ENCODE results near the gene FIZ1.
"Not testable (repeated sequence)": the region's sequence is repeated elsewhere in the genome, so short reads cannot be mapped to it uniquely, and the experiment has no call there.

The FIZ1 gene

DNA sequence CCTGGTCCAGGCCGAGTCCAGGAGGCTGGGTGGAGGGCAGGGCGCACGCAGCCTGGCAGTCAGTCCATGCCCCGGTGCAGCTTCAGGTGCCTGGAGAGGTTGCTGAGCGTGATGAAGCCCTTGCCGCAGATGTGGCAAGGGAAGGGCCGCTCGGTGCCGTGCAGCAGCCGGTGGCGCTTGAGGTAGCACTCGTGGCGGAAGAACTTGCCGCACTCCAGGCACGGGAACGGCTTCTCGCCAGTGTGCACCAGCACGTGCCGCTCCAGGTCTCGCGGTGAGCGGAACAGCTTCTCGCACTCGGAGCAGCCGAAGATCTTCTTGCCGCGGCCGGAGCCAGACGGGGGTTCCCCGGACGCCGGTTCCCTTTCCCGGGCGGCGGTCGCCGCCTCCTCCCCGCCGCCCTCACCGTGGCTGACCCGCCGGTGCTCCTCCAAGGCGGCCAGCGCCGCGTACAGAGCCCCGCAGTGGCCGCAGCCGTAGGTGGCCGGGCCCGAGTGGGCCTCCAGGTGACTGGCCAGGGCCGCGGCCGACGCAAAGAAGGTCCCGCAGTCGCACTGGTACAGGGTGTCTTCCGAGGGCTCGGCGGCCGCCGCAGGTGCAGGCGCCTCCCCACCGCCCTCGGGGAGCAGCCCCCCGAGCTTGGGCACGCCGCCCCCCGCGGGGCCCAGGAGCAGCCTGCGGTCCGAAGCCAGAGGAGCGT is 6.8 kb downstream of the FIZ1 start:
- DNase-seq: no peak

DNA sequence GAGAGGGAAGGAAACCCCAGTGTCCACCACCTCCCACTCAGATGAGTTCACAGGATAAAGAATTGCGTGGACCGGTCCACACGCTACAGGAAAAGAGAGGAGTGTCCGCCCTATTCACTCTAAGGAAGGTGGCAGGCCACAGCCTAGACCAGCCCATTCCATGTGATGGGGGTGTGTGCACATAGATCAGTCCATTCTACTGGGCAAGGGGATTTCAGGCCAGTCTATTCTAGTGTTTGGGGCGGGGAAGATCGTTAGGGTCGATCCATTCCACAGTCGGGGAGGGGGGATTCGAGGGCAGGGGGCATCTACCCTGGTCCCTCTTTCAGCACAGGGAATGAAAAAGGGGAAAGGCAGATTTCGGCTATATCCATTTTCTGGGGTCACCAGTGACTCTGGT is 7.8 kb downstream of the FIZ1 start:
- DNase-seq: no peak

DNA sequence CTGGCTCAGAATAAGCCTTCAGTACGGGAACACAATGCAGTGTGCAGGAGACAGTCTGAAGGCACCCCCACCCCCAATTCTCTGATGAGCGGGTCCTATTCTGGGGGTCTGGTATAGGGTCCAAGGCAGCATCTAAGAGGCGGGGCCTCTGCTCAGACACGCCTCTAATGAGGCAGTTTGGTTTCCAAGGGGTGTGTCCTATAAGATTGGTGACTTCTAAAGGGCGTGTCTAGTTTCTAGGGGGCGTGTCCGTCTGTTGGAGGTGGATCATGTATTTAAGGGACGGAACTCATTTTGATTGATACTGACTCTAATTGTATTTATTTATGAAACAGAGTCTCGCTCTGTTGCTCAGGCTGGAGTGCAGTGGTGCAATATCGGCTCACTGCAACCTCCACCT is 8.7 kb downstream of the FIZ1 start:
- no peak for DNase-seq

DNA sequence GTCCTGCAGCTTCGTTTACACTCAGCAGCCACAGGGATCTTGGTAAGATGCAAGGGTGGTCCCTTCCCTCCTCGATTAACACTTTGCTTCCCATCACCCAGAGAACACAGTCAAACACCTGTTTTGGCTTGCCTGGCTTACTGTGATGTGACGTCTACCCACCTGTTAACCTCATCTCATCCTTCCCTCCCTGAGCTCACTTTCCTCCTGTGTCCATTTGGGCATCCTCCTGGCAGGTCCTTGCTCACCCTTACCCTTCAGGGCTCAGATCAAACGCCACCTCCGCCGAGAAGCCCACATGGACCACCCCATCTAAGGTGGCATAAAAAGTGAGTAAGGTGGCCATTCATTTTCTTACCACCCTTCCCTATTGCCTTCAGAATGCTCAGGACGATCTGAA is 9.2 kb downstream of the FIZ1 start:
- no peak for DNase-seq

DNA sequence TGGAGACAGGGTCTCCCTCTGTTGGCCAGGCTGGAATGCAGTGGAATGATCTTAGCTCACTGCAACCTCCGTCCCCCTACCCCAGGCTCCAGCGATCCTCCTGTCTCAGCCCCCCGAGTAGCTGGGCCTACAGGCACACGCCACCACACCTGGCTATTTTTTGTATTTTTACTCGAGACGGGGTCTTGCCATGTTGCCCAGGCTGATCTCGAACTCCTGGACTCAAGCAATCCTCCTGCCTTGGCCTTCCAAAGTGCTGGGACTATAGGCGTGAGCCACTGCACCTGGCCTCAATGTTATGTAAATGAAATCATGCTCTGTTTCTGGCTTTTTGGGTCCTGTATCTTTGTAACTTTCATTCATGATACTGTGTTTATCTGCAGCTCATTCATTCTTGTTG is 10.6 kb downstream of the FIZ1 start:
- DNase-seq: no peak

DNA sequence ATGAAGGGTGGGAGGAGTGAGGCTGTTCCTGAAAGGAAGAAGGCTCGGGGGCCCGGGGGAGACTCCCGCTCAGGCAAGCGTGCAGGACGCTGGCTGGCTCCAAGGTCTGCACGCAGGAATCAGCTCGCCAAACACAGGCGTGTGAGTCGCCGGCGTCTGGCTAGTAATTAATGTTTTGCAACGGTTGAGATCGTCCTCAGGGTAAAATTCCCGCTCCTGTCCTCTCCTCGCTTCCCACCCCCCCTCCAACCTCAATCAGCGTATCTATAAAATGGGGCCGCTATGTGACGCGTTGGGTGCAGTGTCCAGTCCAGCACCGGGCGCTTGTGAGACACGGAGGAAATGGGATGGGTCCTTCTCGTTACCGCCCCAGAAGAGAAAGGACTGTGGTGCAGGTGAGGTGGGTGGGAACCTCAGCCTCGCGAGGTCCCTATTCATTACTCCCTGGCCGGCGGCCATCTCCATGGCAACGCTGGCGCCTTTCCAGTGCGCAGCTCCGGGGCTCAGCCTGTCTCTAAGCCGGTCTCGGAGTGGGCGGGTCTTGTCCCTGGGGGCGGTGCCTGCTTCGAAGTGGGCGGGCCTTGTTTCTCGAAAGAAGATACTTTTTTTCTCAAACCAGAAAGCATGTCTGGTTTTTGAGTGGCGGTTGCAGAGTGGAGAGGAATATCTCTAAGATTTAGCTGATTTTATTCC is 12.2 kb downstream of the FIZ1 start:
- DNase-seq: peak; percentile 89

DNA sequence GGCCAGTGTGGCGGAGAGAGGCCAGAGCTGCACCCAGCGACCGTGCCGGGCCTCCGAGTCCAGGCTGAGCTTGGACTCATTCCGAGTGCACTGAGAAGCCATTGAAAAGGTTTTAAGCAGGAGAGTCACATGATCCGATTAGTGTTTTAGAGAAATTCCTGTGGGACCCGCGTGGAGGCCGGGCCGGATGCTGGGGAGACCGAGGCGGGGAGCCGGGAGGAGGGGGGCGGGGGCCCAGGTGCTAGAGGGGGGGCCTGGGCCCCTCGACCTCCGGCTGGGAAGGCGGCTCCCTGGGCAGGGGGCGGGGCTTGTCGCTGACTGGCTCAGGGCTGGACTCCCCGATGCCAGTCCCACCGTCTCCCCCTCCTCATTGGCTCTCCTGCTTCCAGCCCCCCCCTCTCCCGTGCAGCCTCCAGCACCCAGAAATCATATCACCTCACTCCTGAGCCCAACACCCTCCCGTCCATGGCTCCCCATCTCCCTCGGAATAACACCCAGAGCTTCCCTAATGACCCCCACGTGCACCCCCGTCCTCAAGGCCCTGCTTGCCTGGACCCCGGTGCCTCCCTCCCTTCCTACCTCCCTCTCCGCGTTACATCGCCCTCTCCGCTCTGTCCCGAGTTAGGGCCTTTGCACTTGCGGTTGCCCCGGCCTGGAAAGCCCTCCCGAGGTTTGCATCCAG is 13.5 kb downstream of the FIZ1 start:
- peak; percentile 24 for DNase-seq

DNA sequence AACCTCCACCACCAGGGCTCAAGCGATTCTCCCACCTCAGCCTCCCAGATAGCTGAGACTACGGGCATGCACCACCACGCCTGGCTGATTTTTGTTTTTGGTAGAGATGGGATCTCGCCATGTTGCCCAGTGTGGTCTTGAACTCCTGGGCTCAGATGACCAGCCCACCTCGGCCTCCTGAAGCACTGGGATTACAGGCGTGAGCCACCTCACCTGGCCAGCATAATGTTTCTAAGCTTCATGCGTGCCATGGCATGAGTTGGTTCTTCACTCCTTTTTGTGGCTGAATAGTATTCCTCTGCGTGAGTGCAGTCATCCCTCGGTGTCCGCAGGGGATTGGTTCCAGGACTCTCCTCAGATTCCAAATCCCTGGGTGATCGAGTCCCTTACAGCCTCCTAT is 14.4 kb downstream of the FIZ1 start:
- no peak for DNase-seq

DNA sequence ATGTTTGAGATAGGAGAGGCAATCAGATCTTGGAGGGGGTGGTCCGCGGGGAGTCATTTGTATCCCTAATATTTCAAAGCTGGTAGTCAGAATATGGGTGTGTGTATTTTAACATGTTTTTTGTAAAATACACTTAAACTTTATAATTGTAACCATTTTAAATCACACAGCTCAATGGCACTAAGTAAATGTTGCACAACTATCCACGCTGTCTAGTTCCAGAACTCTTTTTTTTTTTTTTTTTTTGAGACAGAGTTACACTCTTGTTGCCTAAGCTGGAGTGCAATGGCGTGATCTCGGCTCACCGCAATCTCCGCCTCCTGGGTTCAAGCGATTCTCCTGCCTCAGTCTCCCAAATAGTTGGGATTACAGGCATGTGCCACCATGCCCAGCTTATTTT is 15.4 kb downstream of the FIZ1 start:
- not testable (repeated sequence) for DNase-seq

DNA sequence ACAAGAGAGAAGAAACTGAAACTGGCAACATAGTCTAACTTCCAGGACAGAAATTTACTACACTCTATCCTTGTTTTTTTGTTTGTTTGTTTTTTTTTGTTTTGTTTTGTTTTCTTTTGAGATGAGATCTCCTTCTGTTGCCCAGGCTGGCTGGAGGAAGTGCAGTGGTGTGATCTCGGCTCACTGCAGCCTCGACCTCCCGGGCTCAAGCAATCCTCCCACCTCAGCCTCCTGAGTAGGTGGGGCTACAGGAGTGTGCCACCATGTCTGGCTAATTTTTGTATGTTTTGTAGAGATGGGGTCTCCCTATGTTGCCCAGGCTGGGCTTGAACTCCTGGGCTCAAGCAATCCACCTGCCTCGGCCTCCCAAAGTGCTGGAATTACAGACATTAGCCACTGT is 17.0 kb downstream of the FIZ1 start:
- DNase-seq: not testable (repeated sequence)

DNA sequence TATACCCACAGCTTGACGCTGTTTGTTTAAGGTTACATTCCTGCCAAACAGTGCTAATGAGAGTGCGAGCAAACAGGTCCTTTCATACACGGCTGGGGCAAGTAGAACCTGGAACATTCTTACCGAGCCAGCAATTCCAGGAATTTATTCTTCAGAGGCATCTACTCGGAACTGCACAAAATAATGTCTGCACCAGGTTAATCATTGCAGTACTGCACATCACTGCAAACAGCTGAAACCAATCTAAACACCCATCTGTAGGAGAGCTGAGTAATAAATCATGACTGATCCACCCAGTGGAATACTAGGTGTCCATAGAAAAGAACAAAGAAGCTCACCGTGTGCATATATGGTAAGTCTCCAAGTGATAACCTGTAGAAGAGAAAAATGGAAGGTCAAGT is 17.5 kb downstream of the FIZ1 start:
- DNase-seq: no peak

DNA sequence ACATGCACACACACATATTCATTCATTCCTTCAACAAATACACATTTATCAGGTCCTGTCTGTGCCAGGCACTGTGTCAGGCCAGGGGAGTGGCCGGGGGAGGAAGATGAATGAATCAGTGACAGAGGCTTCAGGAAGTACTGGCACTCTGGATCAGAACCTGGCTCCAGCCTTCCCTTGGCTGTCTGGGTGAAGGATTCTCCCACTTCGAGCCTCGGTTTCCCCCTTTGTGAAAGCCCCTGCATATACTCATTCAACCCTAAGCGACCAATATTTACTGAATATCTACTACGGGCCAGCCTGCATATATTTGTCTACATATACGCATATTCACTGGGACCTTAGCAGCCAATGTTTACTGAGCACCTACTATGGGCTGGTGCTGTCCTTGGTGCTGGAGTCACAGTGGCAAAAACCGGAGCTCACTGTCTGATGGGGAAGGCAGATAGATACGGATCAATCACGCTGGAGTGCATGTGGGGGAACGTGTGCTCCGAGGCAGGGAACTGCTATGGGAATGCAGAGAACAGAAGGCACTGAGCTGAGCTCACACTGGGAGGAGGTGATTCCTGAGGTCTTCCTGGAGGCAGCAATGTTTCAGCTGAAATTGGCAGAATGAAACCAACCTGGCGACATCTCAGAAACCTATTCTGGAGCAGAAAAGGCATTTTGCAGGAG is 18.0 kb downstream of the FIZ1 start:
- DNase-seq: peak; percentile 25

DNA sequence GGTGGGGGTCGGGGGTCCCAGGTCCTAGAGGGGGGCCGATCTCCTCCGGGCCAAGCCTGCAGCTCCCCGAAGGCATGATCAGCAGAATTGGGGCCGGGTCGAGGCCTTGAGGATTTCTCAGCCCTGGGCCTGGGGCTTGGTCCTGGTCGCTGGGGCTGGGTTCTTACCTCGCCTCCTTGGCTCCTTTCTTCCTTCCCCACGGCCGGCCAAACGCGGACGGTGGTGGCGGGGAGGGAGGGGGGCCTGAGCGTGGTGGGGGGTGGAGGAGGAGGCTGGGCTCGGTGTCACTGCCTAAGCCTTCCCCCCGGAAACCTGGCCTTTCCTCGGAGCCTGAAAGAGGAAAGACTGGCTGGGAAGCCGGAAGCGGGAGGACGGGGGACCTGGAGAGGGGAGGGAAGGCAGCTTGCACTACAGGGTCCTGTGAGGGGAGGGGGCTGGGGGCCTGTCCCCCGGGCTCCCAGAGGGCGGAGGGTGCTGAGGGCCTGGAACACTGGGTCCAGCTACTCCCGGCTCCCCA is 18.6 kb downstream of the FIZ1 start, which contains the start of gene ZNF579:
Gene ZNF579, minus strand, starts transcription at position 221 of the 517 bp plus-strand sequence. CDS start 1,209 bp downstream, outside the sequence.
- peak; percentile 88 for DNase-seq

DNA sequence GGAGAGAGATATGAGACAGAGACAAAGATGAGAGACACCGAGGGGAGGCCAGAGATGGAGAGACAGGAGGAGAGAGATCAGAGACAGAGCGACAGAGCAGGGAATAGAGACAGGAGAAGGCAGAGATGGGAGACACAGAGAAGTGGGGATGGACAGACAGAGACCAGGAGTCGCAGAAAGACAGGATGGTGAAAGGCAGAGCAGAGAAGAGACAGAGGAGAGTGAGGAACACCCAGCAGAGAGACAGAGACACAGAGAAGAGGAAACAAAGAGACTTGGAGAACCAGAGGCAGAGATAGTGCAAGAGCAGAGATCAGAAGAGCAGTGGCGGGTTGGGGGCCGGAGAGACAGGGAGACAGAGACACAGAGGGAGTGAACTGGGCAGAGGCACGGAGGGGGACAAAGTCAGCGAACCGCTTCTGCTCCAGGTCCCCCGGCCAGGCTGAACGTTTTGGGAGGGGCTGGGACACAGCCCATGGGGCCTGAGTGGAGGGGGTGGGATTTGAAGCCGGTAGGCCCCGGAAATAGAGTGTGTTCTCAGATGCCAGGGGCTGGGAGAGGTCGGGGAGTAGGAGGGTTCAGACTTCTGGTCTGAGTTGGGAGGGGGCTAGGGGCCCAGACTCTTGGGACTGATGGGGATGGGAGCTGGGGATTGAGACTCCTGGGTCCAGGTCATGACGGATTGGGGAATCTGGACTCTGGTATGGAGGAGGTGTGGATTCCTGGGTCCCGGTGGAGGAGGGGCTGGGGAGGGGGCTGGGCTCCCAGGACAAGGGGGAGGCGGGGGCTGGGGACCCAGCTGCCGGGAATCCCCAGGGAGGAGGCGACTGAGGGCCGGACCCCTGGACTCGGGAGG is 19.3 kb downstream of the FIZ1 start:
- DNase-seq: no peak

DNA sequence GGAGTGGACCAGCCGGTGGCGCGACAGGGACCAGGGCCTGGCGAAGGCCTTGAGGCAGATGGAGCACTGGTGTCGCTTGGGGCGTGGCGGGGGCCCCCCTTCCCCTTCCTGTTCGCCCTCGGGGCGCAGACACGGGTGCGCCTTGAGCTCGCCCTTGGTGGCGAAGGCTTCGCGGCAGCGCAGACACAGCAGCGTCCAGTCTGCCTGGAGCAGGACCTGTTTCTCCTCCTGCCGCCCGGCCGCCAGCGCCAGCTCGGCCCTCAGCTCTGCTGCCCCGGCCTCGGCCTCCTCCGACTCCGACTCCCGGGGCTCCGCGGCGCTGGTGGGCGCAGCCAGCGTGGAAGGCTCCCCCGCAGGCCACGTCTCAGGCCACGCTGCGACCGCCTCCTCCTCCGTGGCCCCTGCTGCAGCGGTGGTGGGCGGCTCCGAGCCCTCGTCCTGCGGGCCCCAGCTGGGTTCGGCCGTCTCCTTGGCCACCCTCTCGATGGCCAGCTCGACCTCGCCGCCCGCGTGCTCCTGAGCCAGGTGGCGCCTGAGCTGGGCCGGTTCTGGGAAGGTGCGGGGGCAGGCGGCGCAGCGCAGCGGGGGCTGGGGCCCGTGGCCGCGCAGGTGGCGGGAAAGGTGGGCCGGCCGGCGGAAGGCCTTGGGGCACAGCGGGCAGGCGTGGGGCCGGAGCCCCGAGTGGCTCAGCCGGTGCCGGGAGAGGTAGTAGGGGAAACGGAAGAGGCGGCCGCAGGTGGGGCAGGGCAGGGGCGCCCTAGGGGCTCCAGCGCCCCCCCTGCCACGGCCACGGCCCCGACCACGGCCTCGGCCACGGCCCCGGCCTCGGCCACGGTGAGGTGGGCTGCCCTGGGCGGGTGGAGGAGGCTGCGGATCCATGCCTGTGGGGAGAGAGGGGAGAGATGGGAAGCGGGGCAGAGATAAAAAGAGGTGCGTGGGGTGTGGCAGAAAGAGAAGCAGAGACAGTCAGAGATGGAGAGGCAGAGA is 20.3 kb downstream of the FIZ1 start:
- DNase-seq: no peak

DNA sequence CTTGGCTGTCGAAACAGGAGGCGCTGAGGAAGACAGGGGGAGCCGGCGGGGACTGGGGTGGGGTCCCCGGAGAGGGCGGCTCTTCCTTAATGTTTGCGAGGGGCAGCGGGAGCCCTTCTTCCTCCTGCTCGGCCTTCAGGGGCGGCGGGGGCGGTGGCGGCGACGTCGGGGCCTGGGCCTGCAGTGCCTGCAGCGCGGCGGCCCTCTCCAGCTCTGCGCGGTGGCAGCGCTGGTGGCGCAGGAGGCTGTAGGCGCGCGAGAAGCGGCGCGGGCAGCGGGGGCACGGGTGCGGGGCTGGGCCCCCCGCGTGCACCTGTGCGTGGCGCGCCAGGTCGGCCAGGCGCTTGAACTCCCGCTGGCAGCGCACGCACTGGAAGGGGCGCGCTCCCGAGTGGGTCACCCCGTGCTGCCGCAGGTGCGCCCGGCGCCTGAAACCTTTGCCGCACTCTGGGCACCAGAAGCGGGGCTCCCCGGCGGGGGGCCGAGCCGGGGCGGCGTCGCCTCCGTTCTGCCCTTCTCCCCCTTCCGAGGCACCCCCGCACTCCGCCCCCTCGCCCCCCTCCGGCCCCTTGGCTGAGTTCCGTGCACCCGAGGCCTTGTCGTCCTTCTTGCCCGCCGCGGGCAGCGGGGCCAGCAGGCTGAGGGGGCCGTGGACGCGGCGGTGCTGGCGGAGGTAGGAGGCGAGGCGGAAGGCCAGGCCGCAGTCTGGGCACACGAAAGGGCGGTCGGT is 21.1 kb downstream of the FIZ1 start:
- DNase-seq: no peak

DNA sequence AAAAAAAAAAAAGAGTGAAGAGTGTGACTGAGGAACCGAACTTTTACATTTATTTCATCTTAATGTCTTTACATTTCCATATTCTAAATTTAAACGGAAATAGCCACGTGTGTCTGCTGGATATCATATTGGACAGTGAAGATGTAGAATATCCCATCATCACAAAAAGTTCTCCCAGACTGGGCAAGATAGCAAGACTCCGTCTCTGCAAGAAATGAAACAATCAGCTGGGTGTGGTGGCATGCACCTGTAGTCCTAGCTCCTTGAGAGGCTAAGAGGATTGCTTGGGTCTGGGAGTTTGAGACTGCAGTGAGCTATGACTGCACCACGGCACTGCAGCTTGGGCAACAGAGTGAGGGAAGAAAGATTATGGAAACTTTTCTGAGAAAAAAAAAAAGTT is 22.6 kb downstream of the FIZ1 start:
- no peak for DNase-seq

DNA sequence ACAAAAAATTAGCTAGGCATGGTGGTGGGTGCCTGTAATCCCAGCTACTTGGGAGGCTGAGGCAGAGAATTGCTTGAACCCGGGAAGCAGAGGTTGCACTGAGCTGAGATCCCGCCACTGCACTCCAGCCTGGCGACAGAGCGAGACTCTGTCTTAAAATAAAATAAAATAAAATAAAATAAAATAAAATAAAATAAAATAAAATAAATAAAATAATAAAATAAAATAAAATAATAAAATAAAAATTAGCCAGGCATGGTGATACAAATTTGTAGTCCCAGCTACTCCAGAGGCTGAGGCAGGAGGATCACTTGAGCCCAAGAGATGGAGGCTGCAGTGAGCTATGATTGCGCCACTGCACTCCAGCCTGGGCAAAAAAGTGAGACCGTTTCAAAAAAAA is 25.4 kb downstream of the FIZ1 start:
- DNase-seq: not testable (repeated sequence)

DNA sequence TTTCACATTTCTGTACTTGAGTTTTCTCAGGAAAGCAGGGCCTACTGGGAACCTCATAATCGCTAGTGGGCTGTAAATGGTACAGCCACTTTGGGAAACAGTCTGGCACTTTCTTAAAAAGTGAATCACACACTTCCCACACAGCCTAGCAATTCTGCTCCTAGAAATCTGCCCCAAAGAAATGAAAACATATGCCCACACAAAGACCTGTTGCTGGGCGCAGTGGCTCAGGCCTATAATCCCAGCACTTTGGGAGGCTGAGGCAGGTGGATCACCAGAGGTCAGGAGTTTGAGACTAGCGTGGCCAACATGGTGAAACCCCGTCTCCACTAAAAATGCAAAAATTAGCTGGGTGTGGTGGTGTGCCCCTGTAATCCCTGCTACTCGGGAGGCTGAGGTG is 29.8 kb downstream of the FIZ1 start:
- not testable (repeated sequence) for DNase-seq

DNA sequence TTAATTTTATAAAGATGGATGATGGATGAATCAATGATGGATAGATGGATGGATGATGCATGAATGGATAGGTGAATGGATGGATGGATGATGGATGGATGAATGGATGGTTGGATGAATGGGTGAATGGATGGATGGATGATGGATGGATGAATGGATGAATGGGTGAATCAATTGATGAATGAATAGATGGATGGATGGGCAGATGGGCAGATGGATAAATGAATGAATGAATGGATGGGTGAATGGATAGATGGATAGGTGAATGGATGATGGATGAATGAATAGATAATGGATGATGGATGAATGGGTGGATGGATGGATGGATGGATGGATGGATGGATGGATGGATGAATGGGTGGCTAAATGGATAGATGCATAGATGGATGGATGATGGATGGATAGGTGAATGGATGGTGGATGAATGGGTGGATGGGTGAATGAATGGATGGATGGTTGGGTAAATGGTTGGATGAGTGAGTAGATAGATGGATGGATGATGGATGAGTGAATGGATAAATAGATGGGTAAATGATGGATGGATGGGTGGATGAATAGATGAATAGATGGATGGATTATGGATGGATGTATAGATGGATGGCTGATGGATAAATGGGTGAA is 31.5 kb downstream of the FIZ1 start:
- DNase-seq: no peak
